Caco-2 (cell line): ENCODE data around the gene SLC2A6. TPM values are rescaled to one million over a fixed set of nuclear protein-coding genes. Genes with fewer than 3 reads are reported as not detected.

Experiments used
- BruUV-seq: library from RNA; stranded (reverse); fragments of 400-500 nt; replicated peaks from 2 replicates; lab custom pipeline; 2021; lab: Mats Ljungman, UMichigan
- CTCF ChIA-PET: fragments of 300-600 bp; sonication (Branson Sonifier 250); formaldehyde crosslinking; loops from one replicate; lab custom pipeline; 2022; ENCODE audit warnings: antibody characterized with exemption; lab: Charles Lee
- POLR2A ChIA-PET: fragments of 300-600 bp; sonication (Branson Sonifier 250); formaldehyde crosslinking; loops from one replicate; lab custom pipeline; 2022; ENCODE audit warnings: antibody characterized with exemption; lab: Charles Lee
- DNase-seq, 2 experiments: peaks; one replicate each; pipeline versions ENCODE4 v3.0.0 to v3.0.0-alpha.2; 2020 to 2022
- H3K27me3 ChIP-seq: replicated peaks from 2 replicates; pipeline ENCODE4 v1.6.0; 2011; ENCODE audit warnings: low read length; ENCODE audit not compliant: control insufficient read depth, insufficient read depth
- H3K36me3 ChIP-seq: 2 replicates; pipeline ENCODE4 v1.5.1; 2011; ENCODE audit warnings: low read length; ENCODE audit not compliant: control insufficient read depth, insufficient read depth
- H3K4me1 ChIP-seq: fragments of 250-450 bp; sonication (Bioruptor Pico); 2 replicates; pipeline ENCODE4 v1.5.1; 2020; ENCODE audit warnings: mild to moderate bottlenecking
- H3K4me3 ChIP-seq: 2 replicates; pipeline ENCODE4 v1.5.1; 2011; ENCODE audit warnings: low read depth, mild to moderate bottlenecking, control low read depth, low read length
- H3K9me3 ChIP-seq: fragments of 250-450 bp; sonication (Bioruptor Pico); 2 replicates; pipeline ENCODE4 v1.5.1; 2020; ENCODE audit warnings: mild to moderate bottlenecking, moderate library complexity
- H3K27ac Mint-ChIP-seq: one replicate; pipeline ENCODE4 v1.8.0; 2022; ENCODE audit warnings: mixed read lengths; ENCODE audit not compliant: unreplicated experiment
- H3K27me3 Mint-ChIP-seq: one replicate; pipeline ENCODE4 v1.8.0; 2022; ENCODE audit warnings: mixed read lengths; ENCODE audit not compliant: insufficient read depth, unreplicated experiment
- H3K36me3 Mint-ChIP-seq: one replicate; pipeline ENCODE4 v1.8.0; 2022; ENCODE audit warnings: mild to moderate bottlenecking, mixed read lengths; ENCODE audit not compliant: insufficient read depth, unreplicated experiment
- H3K4me1 Mint-ChIP-seq: one replicate; pipeline ENCODE4 v1.8.0; 2022; ENCODE audit warnings: low read depth, mixed read lengths; ENCODE audit not compliant: unreplicated experiment
- H3K4me3 Mint-ChIP-seq: one replicate; pipeline ENCODE4 v1.8.0; 2022; ENCODE audit warnings: mild to moderate bottlenecking, moderate library complexity, mixed read lengths; ENCODE audit not compliant: unreplicated experiment
- H3K9me3 Mint-ChIP-seq: one replicate; pipeline ENCODE4 v1.8.0; 2022; ENCODE audit warnings: mixed read lengths; ENCODE audit not compliant: unreplicated experiment
- intact Hi-C: fragments of 100-400 bp; cut with micrococcal nuclease; formaldehyde crosslinking; loops from one replicate; pipeline ENCODE4 v1.10.0; 2022; ENCODE audit not compliant: unreplicated experiment
- total RNA-seq: library from RNA; stranded (reverse); gene quantifications from 2 replicates; pipeline ENCODE4 v1.2.3, GENCODE V29; 2022
- TF ChIP-seq, protein P1 (sequence below), 2 experiments: fragments of 200-600 bp in 1 of 2; IDR thresholded peaks; 1 replicate in 1 of 2; 2 replicates in 1 of 2; pipeline versions ENCODE4 v1.5.1 to v1.8.0; 2011 to 2022; ENCODE audit warnings: antibody characterized with exemption in 1 of 2, control low read depth in 1 of 2, inconsistent platforms in 1 of 2, low read depth in 1 of 2, low read length in 1 of 2, mild to moderate bottlenecking in 1 of 2, moderate library complexity in 1 of 2; ENCODE audit not compliant: insufficient read depth in 1 of 2, severe bottlenecking in 1 of 2, unreplicated experiment in 1 of 2

The SLC2A6 gene
- total RNA-seq, 1 experiment from 2014 or later = 7.1 TPM

DNA sequence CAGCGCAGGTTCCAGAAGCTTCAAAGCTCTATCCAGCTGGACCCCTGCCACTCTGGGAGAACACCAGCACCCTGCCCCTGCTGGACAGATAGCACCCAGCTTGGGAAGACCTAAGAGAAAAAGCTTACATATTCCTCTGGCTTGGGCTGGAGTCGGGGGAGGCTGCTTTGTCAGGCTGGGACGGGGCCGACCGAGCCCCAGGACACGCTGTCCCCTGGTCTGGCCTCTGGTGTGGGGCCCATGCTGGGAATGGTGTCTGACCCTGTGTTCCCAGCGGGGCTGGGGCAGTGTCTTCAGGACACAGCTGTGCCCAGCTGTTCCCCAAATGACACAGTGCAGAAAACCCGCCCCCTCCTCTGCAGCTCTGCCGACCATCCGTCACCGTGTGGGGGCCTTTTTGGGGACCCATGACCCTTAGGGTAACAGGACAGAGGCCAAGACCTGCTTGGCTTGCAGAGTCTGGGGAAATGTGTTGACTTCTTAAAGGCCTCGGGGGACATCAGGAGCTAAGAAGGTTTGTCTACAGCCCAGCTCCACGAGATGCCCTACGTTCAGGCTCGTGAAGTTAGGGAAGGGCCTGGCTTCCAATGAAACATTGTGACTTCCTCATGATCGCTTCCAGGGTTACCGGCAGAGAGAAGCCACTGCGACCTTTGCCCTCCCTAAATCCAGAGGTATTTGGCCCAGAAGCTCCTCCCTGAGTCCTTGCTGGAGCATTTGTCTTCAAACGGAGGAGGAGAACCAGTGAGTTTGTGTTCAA, 20.4 kb upstream of the SLC2A6 start:
- peak overlapping the region; percentile 37 for H3K27ac Mint-ChIP-seq
- DNase-seq = peak; percentile 57 to 64
- H3K9me3 Mint-ChIP-seq = peaks cover 32% of the 10 kb centered on the region
- H3K9me3 ChIP-seq = peaks cover 13% of the 10 kb centered on the region
- intact Hi-C loops = loop anchor here (1.0 kb wide), 1 partner anchor 20 kb away; the partner anchor contains the start of gene SLC2A6
- no peaks in the 10 kb centered on the region for H3K4me1 Mint-ChIP-seq
- H3K4me1 ChIP-seq = peaks cover 16% of the 10 kb centered on the region
- H3K4me3 ChIP-seq = no peak overlapping the region
- no peaks in the 10 kb centered on the region for H3K27me3 Mint-ChIP-seq
- no peak overlapping the region for H3K4me3 Mint-ChIP-seq
- ChIA-PET CTCF (interaction anchor here (0.6 to 1.9 kb wide), 7 partner anchors 13 to 329 kb away, joined by 3 to 12 read pairs (median 3); partner anchors contain the start of gene CACFD1), POLR2A (interaction anchor here (0.8 kb wide), 1 partner anchor 40 kb away, joined by 8 read pairs; the partner anchor contains the start of gene CACFD1)
- H3K36me3 Mint-ChIP-seq = no peaks in the 10 kb centered on the region
- no TSS peak for BruUV-seq
- H3K36me3 ChIP-seq = no peaks in the 10 kb centered on the region
- no peaks in the 10 kb centered on the region for H3K27me3 ChIP-seq
- TF ChIP-seq, protein P1, sequence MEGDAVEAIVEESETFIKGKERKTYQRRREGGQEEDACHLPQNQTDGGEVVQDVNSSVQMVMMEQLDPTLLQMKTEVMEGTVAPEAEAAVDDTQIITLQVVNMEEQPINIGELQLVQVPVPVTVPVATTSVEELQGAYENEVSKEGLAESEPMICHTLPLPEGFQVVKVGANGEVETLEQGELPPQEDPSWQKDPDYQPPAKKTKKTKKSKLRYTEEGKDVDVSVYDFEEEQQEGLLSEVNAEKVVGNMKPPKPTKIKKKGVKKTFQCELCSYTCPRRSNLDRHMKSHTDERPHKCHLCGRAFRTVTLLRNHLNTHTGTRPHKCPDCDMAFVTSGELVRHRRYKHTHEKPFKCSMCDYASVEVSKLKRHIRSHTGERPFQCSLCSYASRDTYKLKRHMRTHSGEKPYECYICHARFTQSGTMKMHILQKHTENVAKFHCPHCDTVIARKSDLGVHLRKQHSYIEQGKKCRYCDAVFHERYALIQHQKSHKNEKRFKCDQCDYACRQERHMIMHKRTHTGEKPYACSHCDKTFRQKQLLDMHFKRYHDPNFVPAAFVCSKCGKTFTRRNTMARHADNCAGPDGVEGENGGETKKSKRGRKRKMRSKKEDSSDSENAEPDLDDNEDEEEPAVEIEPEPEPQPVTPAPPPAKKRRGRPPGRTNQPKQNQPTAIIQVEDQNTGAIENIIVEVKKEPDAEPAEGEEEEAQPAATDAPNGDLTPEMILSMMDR (IDR thresholded peaks at IDR 0.05; ENCODE audit: insufficient read depth in 1 of 2, low read depth in 1 of 2, low read length in 1 of 2, severe bottlenecking in 1 of 2, unreplicated experiment in 1 of 2) = no peak

DNA sequence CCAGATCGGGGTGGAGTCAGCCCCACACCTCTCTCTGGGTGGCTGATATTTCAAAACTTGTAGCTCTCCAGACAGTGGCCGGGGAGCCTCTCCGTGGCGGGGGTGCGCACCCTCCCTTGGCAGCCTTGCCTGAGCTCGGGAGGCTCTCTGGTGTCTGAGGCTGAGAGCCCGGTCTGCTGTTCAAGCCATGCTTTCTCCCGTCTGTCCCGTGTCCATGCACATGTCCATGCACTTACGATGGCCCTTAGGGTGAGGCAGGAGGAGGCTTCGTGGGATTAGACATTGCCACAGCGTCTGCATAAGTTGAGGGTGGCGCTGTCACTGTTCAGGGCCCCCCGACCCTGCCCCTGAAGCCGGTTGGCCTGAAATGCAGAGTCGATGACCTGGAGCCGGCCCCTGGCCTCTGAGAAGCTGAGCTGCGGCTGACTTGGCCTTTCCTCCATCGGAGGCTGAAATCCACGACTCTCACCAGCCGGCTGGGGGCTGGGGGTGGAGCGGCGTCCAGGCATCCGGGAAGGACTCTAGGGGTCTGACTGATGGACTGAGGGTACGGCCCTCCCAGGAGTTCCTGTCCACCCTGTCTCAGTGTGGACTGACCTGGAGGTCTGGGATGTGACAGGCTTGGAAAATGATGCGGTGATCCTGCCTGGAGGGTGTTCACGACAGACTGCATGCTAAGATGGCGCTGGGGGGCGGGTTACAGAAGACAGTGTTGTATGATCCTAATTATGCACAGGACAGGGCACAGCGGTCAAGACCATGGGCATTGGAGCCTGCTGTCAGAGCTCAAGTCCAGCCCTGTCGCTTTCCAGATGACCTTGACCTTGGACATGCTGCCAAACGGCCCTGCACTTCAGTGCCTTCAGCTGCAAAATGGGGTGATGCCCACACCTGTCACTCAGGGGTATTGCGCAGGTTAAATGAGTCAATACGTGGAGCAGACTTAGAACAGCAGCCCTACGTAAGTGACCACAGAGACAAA, 18.3 kb upstream of the SLC2A6 start:
- TF ChIP-seq, protein P1 (IDR thresholded peaks at IDR 0.05; ENCODE audit: insufficient read depth in 1 of 2, low read depth in 1 of 2, low read length in 1 of 2, severe bottlenecking in 1 of 2, unreplicated experiment in 1 of 2) = no peak
- Mint-ChIP-seq H3K27ac (no peak overlapping the region), H3K4me3 (no peak overlapping the region), H3K4me1 (no peaks in the 10 kb centered on the region), H3K27me3 (no peaks in the 10 kb centered on the region), H3K36me3 (no peaks in the 10 kb centered on the region), H3K9me3 (peaks cover 16% of the 10 kb centered on the region)
- no peaks in the 10 kb centered on the region for H3K27me3 ChIP-seq
- DNase-seq = no peak
- intact Hi-C loops = no loop called here
- H3K9me3 ChIP-seq = peaks cover 5% of the 10 kb centered on the region
- peaks cover 16% of the 10 kb centered on the region for H3K4me1 ChIP-seq
- H3K4me3 ChIP-seq = no peak overlapping the region
- ChIA-PET POLR2A (no interaction called here), CTCF (interaction anchor here (1.5 kb wide), 1 partner anchor 11 kb away, joined by 6 read pairs; no protein-coding TSS in a partner anchor)
- no peaks in the 10 kb centered on the region for H3K36me3 ChIP-seq
- no TSS peak for BruUV-seq
